DMS 273 (cell line): ENCODE measurements around the gene CROCC2.

Experiments used
- DNase-seq: peaks from one replicate; lab custom pipeline; 2025; ENCODE audit not compliant: unreplicated experiment; lab: John Stamatoyannopoulos, UW

Gene CROCC2

DNA sequence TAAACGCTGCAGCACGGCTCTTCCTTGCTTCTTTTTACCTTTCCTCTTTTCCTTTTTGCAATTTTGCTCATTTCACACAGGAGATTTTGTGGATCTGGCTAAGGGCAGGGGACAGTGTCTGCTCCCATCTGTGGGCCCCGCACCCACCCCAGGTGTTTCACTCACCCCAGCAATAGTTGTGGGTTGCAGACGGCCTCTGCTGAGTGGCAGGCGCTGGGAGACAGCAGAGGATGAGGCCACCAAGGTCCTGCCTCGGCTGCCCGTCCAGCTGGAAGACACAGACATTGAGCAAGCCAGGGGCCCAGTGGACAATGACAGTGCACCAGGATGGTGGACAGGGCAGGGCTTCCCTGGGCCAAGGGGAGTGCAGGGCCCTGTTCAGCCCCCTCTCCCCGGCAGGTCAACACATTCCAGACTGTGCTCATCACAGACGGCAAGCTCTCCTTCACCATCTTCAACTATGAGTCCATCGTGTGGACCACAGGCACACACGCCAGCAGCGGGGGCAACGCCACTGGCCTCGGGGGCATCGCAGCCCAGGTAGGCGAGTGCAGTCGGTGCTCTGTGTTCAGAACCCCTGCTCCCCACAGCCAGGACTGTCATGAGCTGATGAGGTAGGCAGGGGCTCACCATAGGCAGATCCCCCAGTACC, 127.3 kb downstream of the CROCC2 start:
- no peak for DNase-seq

- DNase-seq = no peak
Measured at GRCh38 chr2:241033994-241034393, 127.9 kb downstream of the CROCC2 start.

DNA sequence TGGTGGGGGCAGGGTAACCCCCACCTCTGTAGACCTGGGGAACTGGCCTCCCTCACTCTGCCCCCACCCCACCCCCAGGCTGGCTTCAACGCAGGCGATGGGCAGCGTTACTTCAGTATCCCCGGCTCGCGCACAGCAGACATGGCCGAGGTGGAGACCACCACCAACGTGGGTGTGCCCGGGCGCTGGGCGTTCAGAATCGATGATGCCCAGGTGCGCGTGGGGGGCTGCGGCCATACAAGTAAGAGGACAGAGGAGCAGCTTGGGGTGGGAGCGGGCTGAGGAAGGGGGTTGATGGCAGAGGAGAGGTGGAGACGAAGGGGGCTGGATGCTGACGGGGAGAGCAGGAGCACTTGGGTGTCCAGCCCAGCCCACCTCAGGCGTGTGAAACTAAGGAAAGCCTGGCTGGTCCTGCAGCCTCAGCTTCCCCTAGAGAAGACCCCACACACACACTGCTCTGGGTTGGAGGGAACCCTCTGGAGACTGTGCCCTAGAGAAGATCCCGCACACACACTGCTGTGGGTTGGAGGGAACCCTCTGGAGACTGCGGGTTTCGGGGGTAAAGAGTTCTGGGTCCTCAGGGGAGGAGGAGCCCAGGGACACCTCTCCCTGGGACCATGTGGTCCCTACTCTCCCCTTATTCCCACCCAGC, 128.5 kb downstream of the CROCC2 start:
- no peak for DNase-seq

GRCh38 chr2:241035142-241035817, 129.1 kb downstream of the CROCC2 start:
- DNase-seq = no peak

- no peak for DNase-seq
Measured at GRCh38 chr2:241035818-241036396, 129.8 kb downstream of the CROCC2 start.

DNA sequence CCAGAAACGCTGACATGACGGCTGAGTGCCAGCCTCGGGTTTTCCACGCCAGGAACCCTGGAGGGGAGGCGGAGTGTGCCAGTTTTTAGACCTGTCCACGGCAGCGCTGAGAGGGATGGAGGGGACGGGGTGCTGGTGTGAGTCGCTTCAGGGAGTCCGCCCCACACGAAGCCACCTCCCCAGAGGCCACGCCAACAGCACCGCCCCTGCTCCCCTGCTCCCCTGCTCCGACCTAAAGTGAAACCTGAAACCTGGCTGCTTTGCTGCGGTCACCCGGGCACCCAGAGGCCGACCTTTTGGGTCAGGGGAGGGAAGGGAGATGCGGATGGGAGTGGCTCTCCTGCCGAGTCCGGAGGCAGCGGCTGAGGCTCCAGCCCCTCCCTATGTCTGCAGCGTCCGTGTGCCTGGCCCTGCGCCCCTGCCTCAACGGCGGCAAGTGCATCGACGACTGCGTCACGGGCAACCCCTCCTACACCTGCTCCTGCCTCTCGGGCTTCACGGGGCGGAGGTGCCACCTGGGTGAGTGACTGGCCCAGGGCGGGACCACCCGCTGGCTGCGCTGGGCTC, 130.3 kb downstream of the CROCC2 start:
- DNase-seq = peak; percentile 23

DNA sequence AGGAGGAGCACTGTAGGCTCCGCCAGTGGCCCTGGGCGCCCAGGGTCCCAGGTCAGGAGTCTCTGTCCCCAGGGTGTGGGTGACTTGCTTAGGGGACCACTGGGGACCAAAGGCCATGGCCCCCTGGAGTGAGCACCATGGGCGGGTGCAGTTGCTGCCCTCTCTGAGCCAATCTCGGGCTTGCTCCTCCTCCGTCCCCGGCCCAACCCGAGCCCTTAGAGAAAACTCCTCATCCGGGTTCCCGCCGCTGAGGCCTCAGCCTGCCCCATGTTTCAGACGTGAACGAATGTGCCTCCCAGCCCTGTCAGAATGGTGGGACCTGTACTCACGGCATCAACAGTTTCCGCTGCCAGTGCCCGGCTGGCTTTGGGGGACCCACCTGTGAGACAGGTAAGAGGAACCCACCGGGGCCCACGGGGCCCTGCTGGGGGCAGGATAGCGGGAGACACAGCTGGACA, 130.9 kb downstream of the CROCC2 start:
- no peak for DNase-seq

- no peak for DNase-seq
Measured at GRCh38 chr2:241037498-241037897, 131.4 kb downstream of the CROCC2 start.

GRCh38 chr2:241038374-241039180, 132.4 kb downstream of the CROCC2 start:
- DNase-seq = no peak

GRCh38 chr2:241039416-241039815, 133.3 kb downstream of the CROCC2 start:
- no peak for DNase-seq

GRCh38 chr2:241040081-241040803, 134.1 kb downstream of the CROCC2 start:
- DNase-seq = no peak

DNA sequence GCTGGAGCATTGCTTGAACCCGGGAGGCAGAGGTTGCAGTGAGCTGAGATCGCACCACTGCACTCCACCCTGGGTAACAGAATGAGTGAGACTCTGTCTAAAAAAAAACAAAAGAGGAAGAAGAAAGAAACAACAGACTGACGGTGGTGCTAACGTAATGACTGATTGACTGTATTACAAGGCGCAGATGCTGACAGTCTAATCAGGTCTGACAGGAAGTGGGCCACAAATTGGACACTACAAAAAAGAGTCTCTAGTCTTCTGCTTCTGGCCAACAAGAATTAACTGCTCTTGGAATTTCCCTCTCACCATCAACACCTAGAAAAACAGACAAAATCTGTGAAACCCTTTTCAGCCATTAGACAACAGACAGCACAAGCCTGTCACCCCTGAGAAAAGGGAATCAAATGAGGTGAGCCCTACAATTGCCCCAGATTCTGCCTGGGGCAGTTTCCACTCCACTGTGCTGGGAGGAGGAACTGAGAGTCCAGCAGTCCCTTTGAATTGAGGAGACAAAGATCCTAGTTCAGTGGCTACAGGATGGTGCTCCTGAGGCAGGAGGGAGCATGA, 135.5 kb downstream of the CROCC2 start:
- no peak for DNase-seq
